HG02870 (cell line): ENCODE results near the gene STH.

ENCODE experiments used
- ATAC-seq: cut with Tn5 transposase; IDR thresholded peaks from one replicate; pipeline ENCODE4 v1.9.1; 2021; ENCODE audit warnings: mild to moderate bottlenecking, moderate library complexity; ENCODE audit not compliant: unreplicated experiment

STH gene

DNA sequence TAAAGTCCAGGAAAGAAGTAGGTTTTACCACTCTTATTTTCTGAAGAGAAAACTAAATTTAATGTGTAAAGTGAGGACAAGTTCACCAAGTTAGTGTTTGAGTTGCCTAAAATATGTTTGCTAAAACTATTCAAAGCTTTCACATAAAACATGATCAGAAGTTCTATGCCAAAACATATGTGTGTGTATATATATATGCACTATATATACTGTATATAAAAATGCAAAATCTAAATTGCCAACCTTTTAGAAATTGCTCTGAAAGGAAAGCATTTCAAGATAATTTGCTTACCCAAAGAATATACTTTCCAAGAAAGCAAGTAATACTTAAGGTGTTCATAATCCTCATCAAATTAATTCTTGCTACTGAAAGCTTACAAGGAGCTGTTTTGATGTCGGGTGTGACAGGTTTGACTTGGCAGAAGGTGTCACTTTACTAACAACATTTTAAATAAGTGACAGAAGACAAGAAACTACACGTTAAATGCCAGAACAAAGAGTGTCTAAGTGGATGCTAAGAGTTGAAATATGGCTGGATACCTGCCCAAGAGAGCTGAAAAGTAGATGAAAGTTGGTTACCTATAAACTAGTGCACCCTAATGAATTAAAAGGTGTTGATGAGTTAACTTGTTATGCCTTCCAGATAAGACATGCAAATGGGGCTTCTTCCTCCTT is 32.3 kb upstream of the STH start:
- ATAC-seq: no peak

GRCh38 chr17:45967378-45967777 is 31.7 kb upstream of the STH start:
- ATAC-seq: no peak

DNA sequence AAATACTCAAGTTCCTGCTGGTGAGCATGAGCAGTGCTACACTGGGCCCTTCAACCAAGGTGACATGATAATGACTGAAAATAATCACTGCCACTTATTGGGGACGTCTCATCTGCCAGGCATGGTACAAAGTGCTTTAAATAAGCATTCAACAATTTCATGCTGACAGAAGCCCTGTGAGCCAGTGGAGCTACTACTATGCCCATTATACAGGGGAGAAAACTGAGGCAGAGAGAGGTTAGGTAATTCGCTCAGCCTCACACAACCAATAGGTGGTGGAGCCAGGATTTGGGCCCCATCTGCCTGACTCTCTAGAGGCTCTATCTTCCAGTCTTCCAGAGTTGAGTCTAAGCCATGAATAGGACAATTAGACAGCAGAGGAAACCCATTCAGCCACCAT is 30.3 kb upstream of the STH start:
- ATAC-seq: no peak

DNA sequence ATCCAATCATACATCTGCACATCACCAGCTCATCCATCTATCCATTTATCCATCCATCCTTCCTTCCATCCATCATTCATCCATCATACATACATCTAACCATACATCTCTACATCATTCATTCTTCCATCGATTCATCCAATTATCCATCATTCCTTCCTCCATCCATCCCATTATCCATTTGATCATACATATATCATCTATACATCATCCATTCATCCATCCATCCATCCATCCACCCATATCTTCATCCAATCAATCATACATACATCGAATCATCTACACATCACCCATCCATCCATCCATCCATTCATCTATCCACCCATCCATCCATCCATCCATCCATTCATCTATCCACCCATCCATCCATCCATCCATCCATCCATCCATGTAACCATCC is 29.3 kb upstream of the STH start:
- ATAC-seq: no peak

- ATAC-seq: no peak
Observed at GRCh38 chr17:45970659-45971058, 28.4 kb upstream of the STH start.

- ATAC-seq: no peak
Observed at GRCh38 chr17:45971698-45972141, 27.3 kb upstream of the STH start.

- no peak for ATAC-seq
Observed at GRCh38 chr17:45972531-45972930, 26.5 kb upstream of the STH start.

- ATAC-seq: no peak
Observed at GRCh38 chr17:45973099-45973780, 25.8 kb upstream of the STH start.

- ATAC-seq: no peak
Observed at GRCh38 chr17:45973946-45974859, 24.8 kb upstream of the STH start.

GRCh38 chr17:45974916-45975630 is 24.0 kb upstream of the STH start:
- no peak for ATAC-seq

- no peak for ATAC-seq
Observed at GRCh38 chr17:45975640-45976295, 23.3 kb upstream of the STH start.

DNA sequence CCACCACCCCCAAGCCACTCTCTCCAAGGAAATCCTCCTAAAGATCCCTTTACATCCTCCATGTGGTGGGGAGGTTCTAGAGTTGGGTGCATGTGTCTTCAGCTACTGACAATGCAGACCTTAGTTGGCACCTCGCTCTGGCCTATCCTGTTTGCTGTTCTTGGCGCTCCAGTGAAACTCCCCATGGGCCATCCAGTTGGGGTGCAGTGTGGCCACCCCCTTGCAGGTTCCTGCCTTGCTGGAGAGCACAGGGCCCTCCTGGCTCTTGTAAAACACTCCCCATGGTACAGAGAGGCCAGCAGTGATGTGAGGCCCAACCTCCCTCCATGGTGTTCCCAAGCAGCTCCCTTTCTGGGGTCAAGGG is 22.7 kb upstream of the STH start:
- no peak for ATAC-seq

DNA sequence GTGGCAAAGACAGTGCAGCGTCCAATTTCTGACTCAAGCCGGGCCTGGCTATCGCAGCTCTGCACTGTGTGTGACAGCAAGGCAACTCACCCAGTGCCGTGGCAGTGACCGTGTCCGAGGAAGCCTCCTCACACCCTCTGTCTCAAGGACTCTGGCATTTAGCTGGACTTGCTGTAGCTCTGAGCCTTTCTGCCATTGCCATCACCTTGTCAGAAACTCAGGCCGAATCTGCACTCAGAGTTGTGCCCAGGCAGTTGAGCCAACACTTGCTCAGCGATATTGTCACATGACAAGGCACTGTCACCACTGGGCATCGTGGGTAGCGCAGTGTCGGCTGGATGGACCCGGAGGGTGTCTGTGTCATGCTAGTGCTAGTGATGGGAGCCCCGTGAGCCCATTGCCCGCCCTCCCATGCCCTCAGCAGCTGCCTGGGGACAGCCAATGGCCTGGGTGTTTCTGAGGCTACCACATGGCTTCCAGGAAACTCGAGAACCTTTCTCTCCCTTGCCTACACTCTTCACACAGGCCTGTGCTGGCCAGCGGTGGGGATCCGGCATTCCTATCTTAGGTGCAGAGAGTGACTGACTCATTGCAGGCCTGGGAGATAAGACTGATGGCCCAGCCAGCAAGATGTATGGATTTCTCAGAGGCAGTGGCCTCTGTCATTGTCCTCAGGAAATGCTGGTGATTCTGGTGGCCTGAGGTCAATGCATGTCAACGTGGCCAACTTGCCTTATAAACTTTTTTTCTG is 22.1 kb upstream of the STH start:
- ATAC-seq: no peak

- ATAC-seq: no peak
Observed at GRCh38 chr17:45977506-45977824, 21.6 kb upstream of the STH start.

- no peak for ATAC-seq
Observed at GRCh38 chr17:45977976-45978626, 20.9 kb upstream of the STH start.

GRCh38 chr17:45979137-45979536 is 19.9 kb upstream of the STH start:
- ATAC-seq: no peak

GRCh38 chr17:45980855-45981254 is 18.2 kb upstream of the STH start:
- ATAC-seq: no peak

GRCh38 chr17:45981306-45981705 is 17.7 kb upstream of the STH start:
- ATAC-seq: no peak

GRCh38 chr17:45982791-45983613 is 16.0 kb upstream of the STH start:
- ATAC-seq: no peak
